ENCODE results near the gene CTNNB1.
"Not testable (repeated sequence)": the region's sequence is repeated elsewhere in the genome, so short reads cannot be mapped to it uniquely, and the experiment has no call there.

CTNNB1 gene

DNA sequence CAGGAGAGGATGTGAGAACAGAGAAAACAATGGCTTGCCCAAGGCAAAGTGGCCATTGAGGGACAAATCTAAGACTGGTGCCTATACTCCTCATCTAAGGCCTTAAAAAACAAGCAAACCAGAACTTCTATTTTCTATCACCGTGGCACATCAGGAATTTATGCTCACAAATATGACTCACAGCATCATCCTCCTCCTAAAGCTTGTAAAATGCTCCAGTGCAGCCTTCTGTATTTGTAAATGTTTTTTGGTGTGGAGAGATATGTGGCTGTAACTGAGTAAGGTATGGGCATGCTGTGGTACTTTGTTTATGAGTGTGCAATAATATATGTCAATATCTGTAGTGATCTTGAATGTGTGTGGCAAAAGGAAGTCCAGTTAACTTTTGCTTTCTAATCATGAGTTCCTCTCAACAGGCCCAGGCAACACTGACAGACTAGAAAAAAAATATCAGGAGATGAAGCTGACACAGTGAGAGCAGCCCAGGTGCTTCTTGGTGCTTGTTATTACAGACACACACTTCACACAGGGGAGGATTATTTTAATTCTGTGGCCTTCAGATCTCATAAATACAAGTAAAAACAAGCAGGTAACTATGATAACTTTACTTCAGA lies 60.3 kb downstream of the CTNNB1 start:
- DNase-seq = no peak

DNA sequence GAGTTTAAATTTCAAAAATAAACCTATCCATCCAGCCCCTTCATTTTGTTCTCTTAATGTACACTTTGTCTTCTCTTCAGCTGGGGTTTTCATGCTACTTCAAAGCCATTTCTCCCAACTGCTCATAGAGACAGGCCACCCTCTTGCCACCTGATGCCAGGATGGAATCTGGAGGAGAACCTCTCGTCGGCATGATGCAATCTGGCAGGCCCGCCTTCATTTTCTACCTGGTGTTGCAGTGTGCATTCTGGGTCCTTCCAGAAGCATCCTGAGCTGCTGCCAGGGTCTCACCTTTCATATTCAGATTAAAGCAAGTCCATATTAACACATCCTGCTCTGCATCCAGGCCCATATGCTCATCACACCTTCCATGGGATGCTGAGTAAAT lies 60.8 kb downstream of the CTNNB1 start:
- no peak for DNase-seq

DNA sequence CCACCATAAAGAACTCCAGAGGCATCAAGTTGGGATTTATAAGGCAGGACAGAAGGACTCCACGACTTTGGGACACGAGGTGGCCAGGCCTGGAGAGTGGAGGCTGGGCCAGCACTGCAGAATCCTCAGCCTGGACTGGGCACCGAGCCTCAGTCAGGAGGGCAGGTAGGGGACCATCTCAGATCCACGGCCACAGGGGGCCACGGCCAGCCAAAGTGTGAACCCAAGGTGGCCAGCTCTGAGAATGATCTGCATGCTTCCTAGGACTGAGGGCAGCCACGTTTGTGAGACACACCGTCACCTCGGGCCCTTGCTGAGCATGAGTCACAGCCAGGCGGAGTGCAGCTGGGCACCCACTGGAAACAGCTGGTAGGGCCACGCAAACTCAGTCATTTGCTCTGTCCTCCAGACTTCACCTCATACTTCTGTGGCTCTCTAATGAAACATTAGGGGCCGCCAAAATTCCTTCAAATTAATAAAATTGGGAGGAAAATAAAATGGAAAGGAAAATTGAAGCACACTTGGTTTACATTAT lies 65.8 kb downstream of the CTNNB1 start:
- no peak for DNase-seq

DNA sequence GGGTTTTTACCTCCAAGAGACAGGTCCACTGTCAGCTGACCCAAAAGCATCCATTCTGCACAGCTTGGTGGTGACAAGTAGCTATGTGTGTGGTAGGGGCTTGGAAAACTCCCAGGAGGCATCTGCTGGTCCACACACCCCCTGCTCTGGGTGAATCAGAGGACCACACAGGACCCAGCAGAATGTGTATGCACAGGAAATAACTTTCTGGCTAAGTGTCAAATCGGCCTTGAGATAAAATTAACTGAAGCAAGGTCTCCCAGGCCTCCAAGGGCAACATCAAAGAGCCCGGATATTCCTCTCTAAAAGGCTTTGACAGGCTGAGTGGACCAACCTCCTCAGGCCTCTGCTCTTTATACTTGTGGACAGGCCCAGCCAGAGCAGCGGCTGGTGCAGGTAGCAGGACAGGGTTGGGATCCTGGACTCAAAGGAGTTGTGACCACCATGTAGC lies 66.5 kb downstream of the CTNNB1 start:
- no peak for DNase-seq

DNA sequence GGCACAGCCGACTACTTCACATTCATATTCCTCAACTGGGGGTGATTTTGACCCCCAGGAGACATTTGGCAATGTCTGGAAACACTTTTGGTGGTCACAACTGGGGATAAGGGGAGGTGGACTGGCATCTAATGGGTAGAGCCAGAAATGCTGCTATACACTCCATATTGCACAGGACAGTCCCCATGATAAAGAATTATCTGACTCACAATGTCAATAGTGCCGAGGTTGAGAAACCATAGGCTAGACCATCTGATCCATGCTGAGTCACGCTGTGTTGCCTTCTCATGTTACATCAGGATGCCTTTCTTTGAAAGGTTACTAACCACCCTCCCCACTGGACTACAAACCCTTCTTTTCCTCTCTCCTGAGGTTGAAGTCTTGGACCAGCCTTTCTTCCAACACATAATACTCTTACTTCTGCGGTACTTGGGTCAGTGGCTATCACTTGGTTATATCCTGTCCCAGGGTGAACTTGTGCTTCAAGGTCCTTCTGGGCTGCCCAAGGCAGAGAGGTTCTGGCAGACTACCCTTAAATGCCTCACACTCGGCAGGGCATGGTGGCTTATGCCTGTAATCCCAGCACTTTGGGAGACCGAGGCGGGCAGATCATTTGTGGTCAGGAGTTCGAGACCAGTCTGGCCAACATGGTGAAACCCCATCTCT lies 68.8 kb downstream of the CTNNB1 start:
- DNase-seq = no peak

DNA sequence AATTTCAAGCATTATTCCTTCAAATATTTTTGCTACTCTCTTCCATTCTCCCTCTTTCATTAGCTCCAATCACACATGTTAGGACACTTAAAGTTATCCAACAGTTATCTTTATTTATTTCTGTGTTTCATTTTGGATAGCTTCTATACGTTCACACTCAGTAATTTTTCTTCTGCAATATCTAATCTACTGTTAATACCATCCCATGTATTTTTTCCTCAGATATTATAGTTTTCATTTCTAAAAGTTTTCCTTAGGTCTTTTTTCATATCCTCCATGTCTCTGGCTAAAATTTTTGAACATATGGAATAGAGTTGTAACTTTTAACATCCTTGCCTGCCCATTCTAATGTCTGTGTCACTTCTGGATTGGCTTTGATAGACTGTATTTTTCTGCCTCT lies 73.4 kb downstream of the CTNNB1 start:
- DNase-seq = no peak

DNA sequence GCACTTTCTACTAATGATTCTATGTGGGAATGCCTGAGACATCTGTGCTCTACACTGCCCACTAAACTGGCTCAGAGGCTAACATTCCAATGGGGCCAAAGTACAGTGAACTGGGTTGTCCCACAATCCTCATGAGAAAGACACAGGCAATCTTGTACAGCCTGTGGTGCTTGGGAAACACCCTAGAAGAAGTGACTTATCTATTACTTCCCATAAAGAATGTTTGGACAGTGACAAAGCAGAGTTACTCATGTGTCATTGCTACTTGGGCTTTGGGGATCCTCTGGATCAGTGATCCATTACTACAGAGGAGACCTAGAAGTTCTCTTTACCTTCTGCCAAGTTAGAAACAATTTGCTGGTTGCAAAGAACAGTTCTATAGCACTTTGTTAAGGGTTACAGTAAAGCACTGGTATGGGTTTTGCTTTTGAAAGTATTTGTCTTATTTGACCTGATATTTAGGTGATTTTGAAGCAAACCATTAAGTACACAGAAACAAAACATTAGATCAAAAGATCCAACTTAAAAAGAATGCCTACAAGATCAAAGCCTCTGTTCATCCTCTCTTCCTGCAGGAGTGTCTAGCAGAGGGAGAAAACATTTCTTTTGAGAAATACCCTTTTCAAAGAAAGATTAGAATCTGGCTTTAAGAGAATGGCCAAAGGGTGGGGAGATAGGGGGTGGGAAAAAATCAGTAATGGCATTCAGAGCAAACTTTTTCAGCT lies 75.8 kb downstream of the CTNNB1 start:
- no peak for DNase-seq

DNA sequence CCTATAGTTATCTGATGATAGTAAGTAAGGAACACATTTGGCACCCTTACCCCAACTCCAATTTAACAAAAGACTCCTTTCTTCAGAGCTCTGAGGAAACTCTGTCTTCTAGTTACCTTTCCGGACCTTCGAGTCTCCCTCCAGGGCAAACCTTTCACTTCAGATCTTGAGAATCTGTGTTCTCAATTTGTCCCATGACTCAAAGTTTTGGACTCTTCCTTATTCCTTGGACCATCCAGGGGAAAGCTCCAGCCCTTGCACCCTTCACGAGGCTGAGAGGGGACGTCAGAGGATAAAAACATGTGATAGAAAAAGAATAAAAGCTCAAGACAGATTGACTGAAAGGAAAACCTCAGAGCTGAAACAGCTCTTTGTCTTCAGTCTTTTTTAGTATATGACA lies 76.9 kb downstream of the CTNNB1 start:
- no peak for DNase-seq

DNA sequence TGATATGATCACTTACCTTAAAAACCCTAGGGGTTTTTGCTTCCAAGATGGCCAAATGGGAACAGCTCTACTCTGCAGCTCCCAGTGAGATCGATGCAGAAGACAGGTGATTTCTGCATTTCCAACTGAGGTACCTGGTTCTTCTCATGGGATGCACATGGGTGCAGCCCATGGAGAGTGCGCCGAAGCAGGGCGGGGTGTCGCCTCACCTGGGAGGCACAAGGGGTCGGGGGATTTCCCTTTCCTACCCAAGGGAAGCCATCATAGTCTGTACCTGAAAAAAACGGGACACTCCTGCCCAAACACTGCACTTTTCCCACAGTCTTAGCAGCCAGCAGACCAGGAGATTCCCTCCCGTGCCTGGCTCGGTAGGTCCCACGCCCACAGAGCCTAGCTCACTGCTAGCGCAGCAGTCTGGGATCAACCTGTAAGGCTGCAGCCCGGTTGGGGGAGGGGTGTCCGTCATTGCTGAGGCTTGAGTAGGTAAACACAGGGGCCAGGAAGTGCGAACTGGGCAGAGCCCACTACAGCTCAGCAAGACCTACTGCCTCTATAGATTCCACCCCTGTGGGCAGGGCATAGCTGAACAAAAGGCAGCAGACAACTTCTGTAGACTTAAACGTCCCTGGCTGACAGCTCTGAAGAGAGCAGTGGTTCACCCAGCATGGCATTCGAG lies 78.6 kb downstream of the CTNNB1 start:
- DNase-seq = no peak

DNA sequence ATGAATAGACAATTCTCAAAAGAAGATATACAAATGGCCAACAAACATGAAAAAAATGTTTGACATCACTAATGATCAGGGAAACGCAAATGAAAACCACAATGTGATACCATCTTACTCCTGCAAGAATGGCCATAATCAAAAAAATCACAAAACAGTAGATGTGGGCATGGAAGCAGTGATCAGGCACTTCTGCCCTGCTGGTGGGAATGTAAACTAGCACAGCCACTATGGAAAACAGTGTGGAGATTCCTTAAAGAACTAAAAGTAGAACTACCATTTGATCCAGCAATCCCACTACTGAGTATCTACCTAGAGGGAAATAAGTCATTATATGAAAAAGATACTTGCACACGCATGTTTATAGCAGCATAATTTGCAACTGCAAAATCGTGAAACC lies 85.6 kb downstream of the CTNNB1 start:
- DNase-seq = not testable (repeated sequence)

DNA sequence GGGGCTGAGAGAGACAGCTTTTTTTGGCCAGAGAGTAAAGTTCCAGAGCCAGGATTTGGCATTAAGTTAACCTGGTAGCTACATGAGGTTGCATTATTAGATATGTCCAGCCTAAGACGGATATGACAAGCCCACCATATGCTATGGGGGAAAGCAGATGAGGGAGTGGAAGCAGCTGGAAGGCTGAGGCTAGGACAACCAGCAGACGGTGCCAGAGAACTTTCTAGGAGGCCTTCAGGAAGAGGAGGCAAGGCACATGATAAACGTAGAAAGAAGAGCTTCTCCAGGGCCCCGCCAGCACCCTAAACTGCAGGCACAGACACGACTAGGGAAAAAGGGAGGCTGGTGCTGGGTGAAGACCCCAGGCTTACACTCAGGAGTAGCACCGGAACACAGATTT lies 87.0 kb downstream of the CTNNB1 start:
- DNase-seq = no peak

DNA sequence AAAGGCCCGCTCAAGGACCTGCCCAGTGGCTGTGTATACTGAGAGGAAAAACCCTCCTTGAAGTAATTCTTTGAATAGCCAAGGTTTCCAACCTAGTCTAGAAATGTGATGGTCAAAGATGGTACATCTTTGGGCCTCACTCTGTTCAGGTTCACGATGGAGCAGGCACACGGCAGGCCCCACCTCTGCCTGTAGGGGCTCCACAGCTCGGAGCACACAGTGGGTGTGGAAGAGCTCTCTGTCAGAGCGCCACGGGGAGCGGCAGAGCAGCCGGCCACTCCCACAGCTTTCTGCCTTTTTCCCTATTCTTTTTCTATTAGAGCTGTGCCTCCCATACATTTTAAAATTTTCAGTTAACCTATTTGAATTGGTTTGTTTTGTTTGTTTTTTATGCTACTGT lies 89.5 kb downstream of the CTNNB1 start:
- DNase-seq = no peak
